ENCODE data around the gene DYRK3. TPM values are rescaled to one million over a fixed set of nuclear protein-coding genes. Genes with fewer than 3 reads are reported as not detected.

The DYRK3 gene
- total RNA-seq, 1 donor from 2014 or later, result 14.8 TPM

GRCh38 chr1:206678490-206678889 is 43.2 kb downstream of the DYRK3 start:
- TF ChIP-seq CTCF (IDR thresholded peaks at IDR 0.05; ENCODE audit: insufficient read depth, low read length, poor library complexity, severe bottlenecking), result no peak
- Histone ChIP-seq H3K27me3 (ENCODE audit: control insufficient read depth, insufficient read depth, low read length) (peaks cover 3% of the 10 kb centered on the region), H3K4me3 (ENCODE audit: low read depth, low read length) (no peak overlapping the region), H3K36me3 (ENCODE audit: control insufficient read depth, insufficient read depth, low read length) (no peaks in the 10 kb centered on the region)
- no peak for DNase-seq (ENCODE audit: low read depth)

GRCh38 chr1:206679738-206680211 is 44.4 kb downstream of the DYRK3 start:
- DNase-seq (ENCODE audit: low read depth), result no peak
- no peak for TF ChIP-seq CTCF (IDR thresholded peaks at IDR 0.05; ENCODE audit: insufficient read depth, low read length, poor library complexity, severe bottlenecking)

GRCh38 chr1:206680279-206680678 is 44.9 kb downstream of the DYRK3 start:
- TF ChIP-seq CTCF (IDR thresholded peaks at IDR 0.05; ENCODE audit: insufficient read depth, low read length, poor library complexity, severe bottlenecking), result no peak
- DNase-seq (ENCODE audit: low read depth), result no peak
- Histone ChIP-seq H3K36me3 (ENCODE audit: control insufficient read depth, insufficient read depth, low read length) (no peaks in the 10 kb centered on the region), H3K27me3 (ENCODE audit: control insufficient read depth, insufficient read depth, low read length) (peaks cover 8% of the 10 kb centered on the region), H3K4me3 (ENCODE audit: low read depth, low read length) (no peak overlapping the region)

More at GRCh38 chr1:206679738-206680211, 44.4 kb downstream of the DYRK3 start:
- Histone ChIP-seq H3K36me3 (ENCODE audit: control insufficient read depth, insufficient read depth, low read length) (no peaks in the 10 kb centered on the region), H3K27me3 (ENCODE audit: control insufficient read depth, insufficient read depth, low read length) (peaks cover 8% of the 10 kb centered on the region), H3K4me3 (ENCODE audit: low read depth, low read length) (no peak overlapping the region)

GRCh38 chr1:206681359-206681758 is 46.0 kb downstream of the DYRK3 start:
- no peaks in the 10 kb centered on the region for H3K36me3 ChIP-seq (ENCODE audit: control insufficient read depth, insufficient read depth, low read length)
- no peak for TF ChIP-seq CTCF (IDR thresholded peaks at IDR 0.05; ENCODE audit: insufficient read depth, low read length, poor library complexity, severe bottlenecking)
- peaks cover 8% of the 10 kb centered on the region for H3K27me3 ChIP-seq (ENCODE audit: control insufficient read depth, insufficient read depth, low read length)
- no peak for DNase-seq (ENCODE audit: low read depth)
- H3K4me3 ChIP-seq (ENCODE audit: low read depth, low read length), result no peak overlapping the region

- Histone ChIP-seq H3K36me3 (ENCODE audit: control insufficient read depth, insufficient read depth, low read length) (no peaks in the 10 kb centered on the region), H3K27me3 (ENCODE audit: control insufficient read depth, insufficient read depth, low read length) (peaks cover 8% of the 10 kb centered on the region), H3K4me3 (ENCODE audit: low read depth, low read length) (no peak overlapping the region)
- no peak for TF ChIP-seq CTCF (IDR thresholded peaks at IDR 0.05; ENCODE audit: insufficient read depth, low read length, poor library complexity, severe bottlenecking)
- DNase-seq (ENCODE audit: low read depth), result no peak
Observed at GRCh38 chr1:206682111-206682510, 46.8 kb downstream of the DYRK3 start.

- peaks cover 8% of the 10 kb centered on the region for H3K27me3 ChIP-seq (ENCODE audit: control insufficient read depth, insufficient read depth, low read length)
- no peak for TF ChIP-seq CTCF (IDR thresholded peaks at IDR 0.05; ENCODE audit: insufficient read depth, low read length, poor library complexity, severe bottlenecking)
- no peak for DNase-seq (ENCODE audit: low read depth)
- no peaks in the 10 kb centered on the region for H3K36me3 ChIP-seq (ENCODE audit: control insufficient read depth, insufficient read depth, low read length)
- H3K4me3 ChIP-seq (ENCODE audit: low read depth, low read length), result no peak overlapping the region
Observed at GRCh38 chr1:206683313-206683712, 48.0 kb downstream of the DYRK3 start.
